GM12892 (cell line): ENCODE data around the gene CAMK2N2. TPM values are rescaled to one million over a fixed set of nuclear protein-coding genes. Genes with fewer than 3 reads are reported as not detected.

Source experiments
- DNase-seq: peaks from one replicate; pipeline ENCODE4 v3.0.0; 2011; ENCODE audit not compliant: insufficient read length
- FAIRE-seq: peaks from 2 replicates; lab custom pipeline; 2011; peaks lifted over from hg19 to GRCh38; lab: Jason Lieb, UNC
- POLR2A ChIP-seq: IDR thresholded peaks from 2 replicates; pipeline ENCODE4 v1.6.1; 2011; ENCODE audit warnings: low read depth, low read length, control low read depth
- POLR2AphosphoS5 ChIP-seq: IDR thresholded peaks from 2 replicates; pipeline ENCODE4 v1.6.1; 2011; ENCODE audit warnings: low read depth, low read length, control low read depth
- TAF1 ChIP-seq: IDR thresholded peaks from 2 replicates; pipeline ENCODE4 v1.6.1; 2011; ENCODE audit warnings: low read depth, mild to moderate bottlenecking, control low read depth, low read length, borderline replicate concordance
- polyA plus RNA-seq: library from polyadenylated mRNA; unstranded; fragments of >200 nt; gene quantifications from one replicate; pipeline ENCODE4 v1.2.1, GENCODE V29; 2012; ENCODE audit warnings: missing spikeins, inconsistent platforms; ENCODE audit not compliant: missing spikeins

Gene CAMK2N2
- polyA plus RNA-seq, result not detected

DNA sequence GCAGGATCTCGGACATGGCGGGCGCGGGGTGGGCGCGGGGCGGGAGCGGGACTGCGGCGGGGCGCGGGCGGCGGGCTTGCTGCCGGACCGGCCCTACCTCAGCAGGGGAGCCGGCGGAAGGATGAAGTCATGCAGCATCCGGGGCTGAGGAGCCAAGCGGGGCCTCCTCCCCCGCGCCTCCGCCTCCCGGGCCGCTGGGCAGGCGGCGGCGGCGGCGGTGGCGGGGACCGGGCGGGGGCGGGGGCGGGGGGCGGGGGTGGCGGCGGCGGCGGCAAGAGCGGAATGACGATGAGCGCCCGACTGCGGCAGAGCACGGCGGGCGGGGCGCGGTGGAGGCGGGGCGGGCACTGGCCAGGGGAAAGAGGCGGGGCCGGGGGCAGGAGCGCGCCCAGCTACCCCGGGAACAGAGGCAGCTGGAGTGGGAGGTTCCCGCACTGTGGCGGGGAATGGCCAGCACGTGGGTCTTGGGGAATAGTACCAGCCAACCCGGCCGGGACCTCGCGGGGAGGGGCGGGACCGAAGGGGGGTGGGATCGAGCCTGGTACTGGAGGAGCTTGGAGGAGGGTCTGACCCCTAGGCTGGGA lies at the start of gene CAMK2N2:
TSS of gene CAMK2N2 (minus strand) at position 284 of the 584 bp plus-strand sequence. CDS start at position 16, 268 bp downstream.
- TF ChIP-seq TAF1, result no peak
- TF ChIP-seq POLR2A, result no peak
- no peak for TF ChIP-seq POLR2AphosphoS5
- FAIRE-seq, result no peak
- peak; percentile 81 for DNase-seq

GRCh38 chr3:184308744-184309143 lies 47.4 kb upstream of the CAMK2N2 start:
- no peak for FAIRE-seq
- no peak for DNase-seq
- TF ChIP-seq POLR2AphosphoS5 (no peak), TAF1 (no peak), POLR2A (no peak)

GRCh38 chr3:184307915-184308314 lies 46.6 kb upstream of the CAMK2N2 start:
- FAIRE-seq, result no peak
- DNase-seq, result no peak
- TF ChIP-seq POLR2A (no peak), POLR2AphosphoS5 (no peak), TAF1 (no peak)

DNA sequence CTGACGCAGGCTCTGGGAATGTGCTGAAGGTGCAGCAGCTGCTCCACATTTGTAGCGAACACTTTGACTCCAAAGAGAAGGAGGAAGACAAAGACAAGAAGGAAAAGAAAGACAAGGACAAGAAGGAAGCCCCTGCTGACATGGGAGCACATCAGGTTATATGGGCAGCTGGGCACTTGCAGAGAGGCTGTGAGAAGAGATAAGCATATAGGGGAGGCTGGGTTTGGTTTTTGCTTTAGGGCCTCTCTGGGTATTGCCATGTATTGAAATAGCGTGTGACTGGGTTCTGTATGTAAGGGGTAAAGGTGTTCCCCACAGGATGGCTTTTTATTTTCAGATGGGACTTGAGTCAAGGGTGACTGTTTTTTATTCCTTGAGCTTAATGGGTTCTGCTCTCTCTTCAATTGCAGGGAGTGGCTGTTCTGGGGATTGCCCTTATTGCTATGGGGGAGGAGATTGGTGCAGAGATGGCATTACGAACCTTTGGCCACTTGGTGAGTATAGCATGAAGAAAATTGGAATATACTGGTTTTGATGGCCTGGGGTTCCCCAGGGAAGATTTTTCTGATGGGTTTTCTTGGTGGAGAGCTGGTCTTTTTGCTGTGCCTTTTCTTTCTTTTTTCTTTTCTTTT lies 45.1 kb upstream of the CAMK2N2 start:
- TF ChIP-seq POLR2A (no peak), POLR2AphosphoS5 (no peak), TAF1 (no peak)

GRCh38 chr3:184305577-184305976 lies 44.2 kb upstream of the CAMK2N2 start:
- FAIRE-seq (peak; percentile 48), DNase-seq (no peak)
- TF ChIP-seq POLR2AphosphoS5, result no peak

More for the DNA sequence above, 45.1 kb upstream of the CAMK2N2 start:
- DNase-seq, result no peak
- no peak for FAIRE-seq

- TF ChIP-seq POLR2A (no peak), POLR2AphosphoS5 (no peak), TAF1 (no peak)
- no peak for DNase-seq
- FAIRE-seq, result no peak
Observed at GRCh38 chr3:184300378-184300720, 39.0 kb upstream of the CAMK2N2 start.

DNA sequence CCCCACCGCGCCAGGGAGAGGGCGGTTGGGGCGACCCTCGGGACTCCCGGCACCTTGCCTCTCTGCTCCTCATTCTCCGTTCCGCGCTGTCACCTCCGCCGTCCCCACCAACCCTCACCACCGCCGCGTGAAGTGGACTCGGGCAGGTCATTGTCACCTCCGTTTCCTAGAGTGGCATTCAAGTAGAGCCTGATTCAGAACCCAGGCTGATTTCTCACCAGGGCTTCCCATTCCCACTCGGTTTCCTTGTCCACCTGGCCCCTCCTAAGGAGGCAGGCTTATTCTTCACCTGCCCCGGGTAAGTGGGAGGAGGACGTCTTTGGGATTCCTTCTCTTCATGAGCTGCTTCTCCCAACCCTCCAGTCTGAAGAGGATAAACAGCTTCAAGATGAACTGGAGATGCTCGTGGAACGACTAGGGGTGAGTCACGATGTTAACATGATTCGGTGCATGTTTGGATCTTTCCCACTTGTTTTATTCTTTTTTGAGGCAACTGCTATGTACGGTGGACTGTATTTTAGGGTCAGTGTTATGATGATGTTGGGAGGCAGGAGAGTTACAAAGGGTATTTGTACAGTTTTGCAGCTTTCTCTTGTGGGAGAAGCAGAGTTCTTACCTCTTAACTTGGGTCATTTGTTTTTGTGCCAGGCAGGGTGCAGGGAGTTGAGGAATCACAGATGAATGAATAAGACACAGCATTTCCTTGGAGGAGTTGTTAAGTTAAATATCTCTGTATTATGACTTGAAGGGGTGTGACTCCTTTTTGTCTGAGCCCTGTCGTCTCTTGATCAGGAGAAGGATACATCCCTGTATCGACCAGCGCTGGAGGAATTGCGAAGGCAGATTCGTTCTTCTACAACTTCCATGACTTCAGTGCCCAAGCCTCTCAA lies 38.4 kb upstream of the CAMK2N2 start:
- no peak for TF ChIP-seq POLR2AphosphoS5
- no peak for TF ChIP-seq TAF1
- TF ChIP-seq POLR2A, result no peak
- no peak for DNase-seq
- FAIRE-seq, result no peak

DNA sequence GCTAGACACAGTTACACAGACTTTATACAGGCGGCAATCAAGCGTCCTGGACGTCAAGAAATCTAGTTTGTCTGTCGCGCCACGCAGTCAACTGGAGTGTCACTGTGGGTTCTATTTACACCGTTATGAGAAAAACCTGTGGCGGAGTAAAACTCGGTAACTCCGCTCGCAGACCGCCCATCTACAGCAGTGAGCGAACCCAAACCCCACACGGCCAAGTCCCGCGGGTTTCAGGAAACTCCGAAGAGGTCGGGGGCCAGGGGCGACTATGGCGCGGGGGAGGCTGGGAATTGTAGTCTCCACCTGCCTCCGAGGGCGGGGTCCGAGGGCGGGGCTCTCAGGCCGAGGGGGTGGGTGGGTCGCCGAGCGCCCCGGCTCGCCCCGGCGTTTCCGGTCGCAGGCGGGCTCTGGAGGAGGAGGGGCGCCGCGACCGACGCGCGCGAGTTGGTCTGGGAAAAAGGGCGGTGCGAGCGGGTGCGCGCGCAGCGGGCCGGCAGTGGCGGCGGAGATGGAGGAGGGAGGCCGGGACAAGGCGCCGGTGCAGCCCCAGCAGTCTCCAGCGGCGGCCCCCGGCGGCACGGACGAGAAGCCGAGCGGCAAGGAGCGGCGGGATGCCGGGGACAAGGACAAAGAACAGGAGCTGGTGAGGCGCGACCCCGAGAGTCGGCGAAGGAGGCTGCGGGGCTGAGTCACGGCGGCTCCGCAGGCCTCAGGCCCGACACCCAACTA lies 37.6 kb upstream of the CAMK2N2 start, which contains the start of gene PSMD2:
TSS of gene PSMD2 (plus strand) at position 483 of the 729 bp plus-strand sequence. CDS start at position 509, 26 bp downstream.
- TF ChIP-seq POLR2A, result peak; percentile 82; the same call in 1 of the 2 replicates
- peak; percentile 80 for TF ChIP-seq POLR2AphosphoS5
- peak; percentile 27; the same call in 1 of the 2 replicates for TF ChIP-seq TAF1
- FAIRE-seq (peak; percentile 88), DNase-seq (peak; percentile 95)

DNA sequence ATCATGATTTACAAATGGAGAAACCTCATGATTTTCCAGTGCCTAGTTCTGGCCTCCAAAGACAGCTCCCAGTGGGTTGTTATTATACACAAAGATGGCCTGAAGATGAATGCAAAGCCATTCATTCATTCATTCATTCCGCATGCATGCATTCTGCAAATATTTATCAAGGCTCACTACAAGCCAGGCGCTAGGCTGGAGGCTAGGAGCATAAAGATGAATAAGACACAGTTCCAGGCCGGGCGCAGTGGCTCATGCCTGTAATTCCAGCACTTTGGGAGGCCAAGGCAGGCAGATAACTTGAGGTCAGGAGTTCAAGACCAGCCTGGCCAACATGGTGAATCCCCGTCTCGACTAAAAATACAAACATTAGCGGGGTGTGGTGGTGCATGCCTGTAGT lies 35.3 kb upstream of the CAMK2N2 start:
- TF ChIP-seq POLR2A (no peak), TAF1 (no peak), POLR2AphosphoS5 (no peak)
- no peak for FAIRE-seq
- no peak for DNase-seq

GRCh38 chr3:184295771-184296170 lies 34.4 kb upstream of the CAMK2N2 start:
- no peak for FAIRE-seq

DNA sequence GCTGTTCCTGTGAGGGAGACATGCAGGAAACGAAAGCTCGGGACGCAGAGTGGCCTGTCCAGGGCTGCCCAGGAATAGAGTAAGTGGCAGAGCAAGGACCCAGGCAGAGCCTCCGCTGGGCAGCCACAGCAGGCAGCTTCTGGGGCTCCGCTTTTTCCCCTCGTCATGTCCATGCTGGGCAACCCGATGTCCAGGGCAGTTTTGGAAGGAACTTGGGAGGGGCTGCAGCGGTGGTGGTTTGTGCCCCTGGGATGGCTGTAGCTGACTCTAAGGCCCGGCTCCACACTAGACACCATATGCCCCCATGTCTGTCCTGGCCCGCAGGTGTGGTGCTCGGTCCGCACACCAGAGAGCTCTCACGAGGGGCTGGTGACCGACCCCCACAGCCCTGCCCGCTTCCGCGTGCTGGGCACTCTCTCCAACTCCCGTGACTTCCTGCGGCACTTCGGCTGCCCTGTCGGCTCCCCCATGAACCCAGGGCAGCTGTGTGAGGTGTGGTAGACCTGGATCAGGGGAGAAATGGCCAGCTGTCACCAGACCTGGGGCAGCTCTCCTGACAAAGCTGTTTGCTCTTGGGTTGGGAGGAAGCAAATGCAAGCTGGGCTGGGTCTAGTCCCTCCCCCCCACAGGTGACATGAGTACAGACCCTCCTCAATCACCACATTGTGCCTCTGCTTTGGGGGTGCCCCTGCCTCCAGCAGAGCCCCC lies 30.5 kb upstream of the CAMK2N2 start:
- DNase-seq (no peak), FAIRE-seq (no peak)
- no peak for TF ChIP-seq POLR2A
- no peak for TF ChIP-seq TAF1
- TF ChIP-seq POLR2AphosphoS5, result no peak

More at GRCh38 chr3:184295771-184296170, 34.4 kb upstream of the CAMK2N2 start:
- TF ChIP-seq POLR2A (no peak), POLR2AphosphoS5 (no peak), TAF1 (no peak)
- DNase-seq, result no peak
